ACC112 (cell line): ENCODE data around the gene MAP1LC3B.
"Not testable (repeated sequence)": the region's sequence is repeated elsewhere in the genome, so short reads cannot be mapped to it uniquely, and the experiment has no call there.

Experiments
- H2AFZ ChIP-seq: fragments of 200-600 bp; sonication (generic); one replicate; pipeline ENCODE4 v1.6.0; 2017; ENCODE audit warnings: antibody characterized with exemption, low read length; ENCODE audit not compliant: unreplicated experiment
- H3K27ac ChIP-seq: fragments of 200-600 bp; sonication (generic); 2 replicates; pipeline ENCODE4 v1.5.1; 2014; ENCODE audit warnings: low read depth, mild to moderate bottlenecking, antibody characterized with exemption, low read length, moderate library complexity
- H3K27me3 ChIP-seq: fragments of 200-600 bp; sonication (generic); 2 replicates; pipeline ENCODE4 v1.6.1; 2014; ENCODE audit warnings: mild to moderate bottlenecking, antibody characterized with exemption, low read length, moderate library complexity, mixed read lengths; ENCODE audit not compliant: insufficient read depth
- H3K36me3 ChIP-seq: fragments of 200-600 bp; sonication (generic); 2 replicates; pipeline ENCODE4 v1.6.1; 2016; ENCODE audit warnings: mild to moderate bottlenecking, antibody characterized with exemption, low read length, moderate library complexity, mixed read lengths; ENCODE audit not compliant: insufficient read depth
- H3K4me1 ChIP-seq: fragments of 200-600 bp; sonication (generic); one replicate; pipeline ENCODE4 v1.6.1; 2016; ENCODE audit warnings: low read length, mixed read lengths; ENCODE audit not compliant: insufficient read depth, unreplicated experiment, control insufficient read depth
- H3K4me3 ChIP-seq: fragments of 200-600 bp; sonication (generic); 2 replicates; pipeline ENCODE4 v1.5.1; 2014; ENCODE audit warnings: mild to moderate bottlenecking, low read depth, low read length
- H3K79me2 ChIP-seq: fragments of 200-600 bp; sonication (generic); one replicate; pipeline ENCODE4 v1.6.0; 2016; ENCODE audit warnings: low read length; ENCODE audit not compliant: control insufficient read depth, unreplicated experiment, insufficient read depth

The MAP1LC3B gene

DNA sequence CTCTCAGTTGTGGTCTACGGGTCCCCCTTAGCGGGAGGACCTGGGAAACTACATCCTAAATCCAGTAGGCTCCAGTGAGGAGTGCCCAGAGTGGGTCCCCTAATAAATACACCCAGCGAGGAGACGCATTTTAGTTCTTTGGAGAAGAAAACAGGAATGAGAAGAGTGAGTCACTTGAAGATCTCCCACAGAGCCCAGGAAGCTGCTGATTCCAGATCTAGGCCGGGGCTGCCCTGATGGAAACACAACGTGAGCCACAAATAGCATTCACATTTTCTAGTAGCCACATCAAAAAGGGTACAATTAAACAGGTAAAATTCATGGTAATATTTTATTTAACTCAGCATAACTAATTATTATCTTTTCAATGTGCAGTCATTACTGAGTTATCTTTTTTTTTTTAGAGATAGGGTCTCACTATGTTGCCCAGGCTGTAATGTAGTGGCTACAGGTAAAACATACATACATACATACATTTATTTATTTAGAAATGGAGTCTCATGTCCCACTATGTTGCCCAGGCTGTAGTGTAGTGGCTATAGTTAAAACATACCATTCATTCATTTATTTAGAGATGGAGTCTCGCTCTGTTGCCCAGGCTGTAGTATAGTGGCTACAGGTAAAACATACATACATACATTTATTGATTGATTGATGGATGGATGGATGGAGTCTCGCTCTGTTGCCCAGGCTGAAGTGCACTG, 30.1 kb upstream of the MAP1LC3B start:
- H2AFZ ChIP-seq = no peak overlapping the region
- H3K4me3 ChIP-seq = no peak overlapping the region
- H3K79me2 ChIP-seq = peaks cover 28% of the 10 kb centered on the region
- H3K27me3 ChIP-seq = no peaks in the 10 kb centered on the region
- no peaks in the 10 kb centered on the region for H3K4me1 ChIP-seq
- H3K36me3 ChIP-seq = peaks cover 12% of the 10 kb centered on the region; the same call in 1 of the 2 replicates
- no peak overlapping the region for H3K27ac ChIP-seq

GRCh38 chr16:87362828-87363559, 29.1 kb upstream of the MAP1LC3B start:
- not testable (repeated sequence) for H2AFZ ChIP-seq, H3K27ac ChIP-seq, H3K27me3 ChIP-seq, H3K4me1 ChIP-seq, H3K4me3 ChIP-seq
- H3K36me3 ChIP-seq = peaks cover 12% of the 10 kb centered on the region; the same call in 1 of the 2 replicates
- H3K79me2 ChIP-seq = peaks cover 38% of the 10 kb centered on the region

GRCh38 chr16:87363771-87364455, 28.2 kb upstream of the MAP1LC3B start:
- Histone ChIP-seq H3K4me3 (no peak overlapping the region), H3K4me1 (no peaks in the 10 kb centered on the region), H3K27ac (no peak overlapping the region), H2AFZ (no peak overlapping the region), H3K27me3 (no peaks in the 10 kb centered on the region), H3K36me3 (peaks cover 12% of the 10 kb centered on the region; the same call in 1 of the 2 replicates), H3K79me2 (peaks cover 44% of the 10 kb centered on the region)

DNA sequence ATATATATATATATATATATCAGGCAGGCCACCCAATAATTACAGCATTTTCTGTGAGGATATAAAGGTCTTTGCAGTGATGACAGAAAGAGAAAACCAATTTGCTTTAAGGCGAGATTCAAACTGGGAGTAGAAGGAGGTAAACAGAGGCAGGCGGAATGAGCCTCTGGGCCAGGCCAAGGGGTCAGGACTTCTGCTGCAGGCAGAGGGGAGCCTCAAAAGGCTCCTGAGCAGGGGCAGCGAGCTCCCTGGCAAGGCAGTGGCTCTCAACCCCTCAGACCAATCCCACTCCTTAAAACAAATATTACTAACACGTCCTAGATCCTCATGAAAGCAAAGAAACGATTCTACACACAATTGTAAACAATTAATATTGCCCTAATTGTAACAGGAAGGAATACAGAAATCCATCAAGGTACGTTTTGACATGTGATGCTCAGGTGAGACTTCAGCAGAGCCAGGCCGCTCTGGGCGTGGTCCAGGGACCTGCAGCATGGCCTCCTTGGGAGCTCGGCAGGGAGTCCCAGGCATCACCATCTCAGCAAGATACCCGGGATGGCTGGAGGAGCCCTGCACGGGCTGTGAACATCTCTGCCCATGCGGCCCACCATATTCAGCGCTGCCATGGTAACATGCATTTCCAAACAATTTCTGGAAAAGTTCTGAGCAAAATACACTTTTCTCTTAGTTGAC, 27.0 kb upstream of the MAP1LC3B start:
- peaks cover 9% of the 10 kb centered on the region; the same call in 1 of the 2 replicates for H3K36me3 ChIP-seq
- H3K79me2 ChIP-seq = peaks cover 52% of the 10 kb centered on the region
- H3K27me3 ChIP-seq = no peaks in the 10 kb centered on the region
- H2AFZ ChIP-seq = no peak overlapping the region
- H3K4me1 ChIP-seq = no peaks in the 10 kb centered on the region
- no peak overlapping the region for H3K27ac ChIP-seq
- no peak overlapping the region for H3K4me3 ChIP-seq

DNA sequence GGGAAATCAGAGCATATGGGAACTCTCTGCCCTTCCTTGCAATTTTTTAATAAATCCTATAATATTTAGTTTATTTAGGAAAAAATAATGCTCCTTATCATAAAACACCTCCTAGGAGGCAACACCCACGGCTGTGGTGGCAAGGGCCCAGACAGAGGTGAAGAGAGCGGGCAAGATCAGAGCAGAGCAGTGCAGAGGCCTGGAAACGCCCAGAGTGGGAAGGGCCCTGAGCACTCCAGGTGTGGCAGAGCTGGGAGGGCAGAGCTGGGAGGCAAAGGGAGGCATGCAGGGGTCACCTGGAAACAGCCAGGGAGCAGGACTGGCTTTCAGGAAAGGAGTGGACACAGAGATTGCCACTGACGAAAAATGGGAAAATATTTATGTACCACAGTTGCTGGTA, 25.8 kb upstream of the MAP1LC3B start:
- Histone ChIP-seq H3K36me3 (peaks cover 8% of the 10 kb centered on the region; the same call in 1 of the 2 replicates), H3K4me3 (no peak overlapping the region), H3K4me1 (no peaks in the 10 kb centered on the region), H3K27me3 (no peaks in the 10 kb centered on the region), H2AFZ (no peak overlapping the region), H3K27ac (no peak overlapping the region), H3K79me2 (peaks cover 64% of the 10 kb centered on the region)

DNA sequence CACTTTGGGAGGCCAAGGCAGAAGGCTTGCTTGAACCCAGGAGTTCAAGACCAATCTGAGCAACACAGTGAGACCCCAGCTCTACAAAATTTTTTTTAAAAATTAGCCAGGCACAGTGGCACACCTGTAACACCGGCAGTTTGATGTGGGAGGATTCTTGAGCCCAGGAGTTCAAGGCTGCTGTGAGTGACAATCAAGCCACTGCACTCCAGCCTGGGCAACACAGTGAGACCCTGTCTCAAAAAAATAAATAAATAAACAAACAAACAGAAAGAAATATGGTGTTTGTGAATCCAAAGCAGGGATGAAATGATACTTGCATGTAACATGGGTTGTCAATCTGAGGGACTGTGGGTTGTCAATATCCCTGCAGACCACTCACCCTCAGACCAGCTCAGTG, 25.2 kb upstream of the MAP1LC3B start:
- H3K4me1 ChIP-seq = no peaks in the 10 kb centered on the region
- H2AFZ ChIP-seq = no peak overlapping the region
- H3K4me3 ChIP-seq = no peak overlapping the region
- H3K79me2 ChIP-seq = peaks cover 68% of the 10 kb centered on the region
- H3K27me3 ChIP-seq = no peaks in the 10 kb centered on the region
- peaks cover 4% of the 10 kb centered on the region; the same call in 1 of the 2 replicates for H3K36me3 ChIP-seq
- no peak overlapping the region for H3K27ac ChIP-seq

DNA sequence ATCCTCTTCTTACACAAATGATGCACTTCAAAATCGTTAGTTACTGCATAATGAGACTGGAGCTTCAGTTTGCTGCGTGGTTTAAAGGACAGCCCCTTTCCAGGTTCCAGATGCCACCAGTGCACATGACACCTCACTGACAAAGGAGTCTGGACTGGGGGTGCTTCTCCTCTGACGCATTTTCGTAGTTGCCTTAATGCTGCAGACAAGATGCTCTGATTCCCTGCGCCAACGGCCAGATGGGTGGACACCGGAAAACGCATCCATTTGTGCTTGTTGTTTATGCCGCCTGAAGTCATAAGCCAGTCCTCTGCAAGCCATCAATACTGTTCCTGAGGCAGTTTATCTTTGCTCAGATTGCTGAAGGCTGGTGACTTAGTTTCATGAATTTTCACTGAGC, 24.6 kb upstream of the MAP1LC3B start:
- no peaks in the 10 kb centered on the region for H3K27me3 ChIP-seq
- H3K36me3 ChIP-seq = peaks cover 4% of the 10 kb centered on the region; the same call in 1 of the 2 replicates
- H3K4me1 ChIP-seq = no peaks in the 10 kb centered on the region
- H2AFZ ChIP-seq = no peak overlapping the region
- no peak overlapping the region for H3K27ac ChIP-seq
- peaks cover 74% of the 10 kb centered on the region for H3K79me2 ChIP-seq
- no peak overlapping the region for H3K4me3 ChIP-seq

DNA sequence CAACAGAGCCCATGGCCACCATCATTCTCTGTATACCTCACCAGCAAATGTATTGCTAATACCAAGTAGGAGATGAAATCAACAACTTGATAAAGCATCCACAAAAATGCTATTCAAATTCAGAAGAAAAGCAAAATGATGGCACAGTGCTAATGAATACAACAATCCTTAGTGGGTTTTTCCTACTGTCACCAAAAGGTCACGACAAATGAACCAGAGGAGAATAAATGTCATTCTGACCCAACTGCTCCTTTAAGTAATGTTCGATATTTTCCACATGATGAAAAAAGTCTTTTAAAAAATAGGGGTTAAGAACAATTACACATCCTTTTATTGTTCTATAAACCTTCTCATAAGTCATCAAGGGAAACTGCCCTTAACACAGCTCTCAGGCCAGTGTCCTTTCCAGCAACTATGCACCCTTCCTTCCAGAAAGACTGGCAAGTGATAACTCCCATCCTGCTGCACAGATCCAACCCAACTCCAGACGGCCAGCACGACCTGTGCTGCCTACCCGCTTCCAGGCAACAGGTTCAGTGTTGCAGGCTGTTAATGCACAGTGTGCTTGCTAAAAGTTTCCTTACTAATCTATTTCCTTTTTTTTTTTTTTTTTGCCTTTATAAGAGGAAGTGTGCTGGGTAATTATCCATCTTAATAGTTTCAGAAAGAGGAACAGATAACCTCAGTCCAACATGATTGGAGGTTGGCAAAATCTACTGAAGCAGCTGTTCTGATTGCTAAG, 23.9 kb upstream of the MAP1LC3B start:
- peaks cover 4% of the 10 kb centered on the region; the same call in 1 of the 2 replicates for H3K36me3 ChIP-seq
- no peaks in the 10 kb centered on the region for H3K27me3 ChIP-seq
- H3K79me2 ChIP-seq = peaks cover 80% of the 10 kb centered on the region
- no peak overlapping the region for H3K4me3 ChIP-seq
- H3K4me1 ChIP-seq = no peaks in the 10 kb centered on the region
- H3K27ac ChIP-seq = no peak overlapping the region
- H2AFZ ChIP-seq = no peak overlapping the region

DNA sequence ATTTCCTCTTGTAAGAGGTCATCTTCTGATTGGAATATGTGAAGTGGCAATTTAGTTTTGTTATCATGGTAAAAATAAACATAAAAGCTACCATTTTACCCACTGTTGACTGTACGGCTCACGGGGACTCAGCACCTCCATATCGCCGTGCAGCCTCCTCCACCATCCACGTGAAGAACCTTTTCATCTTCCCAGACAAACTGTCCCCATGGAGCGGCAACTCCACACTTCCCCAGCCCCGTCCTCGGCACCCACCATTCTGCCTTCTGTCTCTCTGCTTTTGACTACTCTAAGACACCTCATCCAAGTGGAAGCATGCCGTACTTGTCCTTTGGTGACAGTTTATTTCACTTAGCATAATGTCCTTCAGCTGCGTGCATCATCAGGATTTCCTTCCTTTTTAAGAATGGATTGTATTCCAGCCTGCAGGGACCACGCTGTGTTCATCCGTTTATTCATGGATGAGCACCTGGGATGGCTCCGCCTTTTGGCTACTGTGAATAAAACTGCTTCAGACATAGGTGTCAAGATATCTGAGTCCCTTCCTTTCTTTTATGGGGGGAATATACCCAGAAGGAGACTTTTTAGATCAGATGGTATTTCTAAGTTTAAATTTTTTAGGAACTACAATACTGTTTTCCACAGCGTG, 22.9 kb upstream of the MAP1LC3B start:
- Histone ChIP-seq H3K27ac (no peak overlapping the region), H3K27me3 (no peaks in the 10 kb centered on the region), H3K79me2 (peaks cover 84% of the 10 kb centered on the region), H2AFZ (no peak overlapping the region), H3K4me3 (no peak overlapping the region), H3K36me3 (peaks cover 6% of the 10 kb centered on the region; the same call in 1 of the 2 replicates), H3K4me1 (no peaks in the 10 kb centered on the region)
